Natural killer cell treated with Interleukin-12 subunit alpha and Interleukin-12 subunit beta and Interleukin-15 and Interleukin-18, amount 100 ng/mL, for 72 hours (primary cell): ENCODE data around the gene CNEP1R1. TPM values are rescaled to one million over a fixed set of nuclear protein-coding genes. Genes with fewer than 3 reads are reported as not detected.
A peak's percentile ranks its signal among the peaks of the same experiment; 100 is the strongest.

Source experiments
- ATAC-seq, 2 donors: fragments of 150-1000 bp; cut with Tn5 transposase in 1 of 2; sonication (Bioruptor Pico), chemical (Tn5 transposase) in 1 of 2; 2 replicates each; pipeline ENCODE4 v1.10.0; 2021
- DNase-seq: peaks from one replicate; pipeline ENCODE4 v3.0.0; 2022; ENCODE audit warnings: low spot score
- H3K27ac Mint-ChIP-seq, 2 donors: 1 replicate in 1 of 2; 2 replicates in 1 of 2; pipeline ENCODE4 v1.8.0; 2022; ENCODE audit warnings: mixed read lengths in 2 of 2, mild to moderate bottlenecking in 1 of 2, moderate library complexity in 1 of 2
- H3K27me3 Mint-ChIP-seq, 2 donors: 1 replicate in 1 of 2; 2 replicates in 1 of 2; pipeline ENCODE4 v1.8.0; 2022; ENCODE audit warnings: mixed read lengths in 2 of 2
- H3K36me3 Mint-ChIP-seq: one replicate; pipeline ENCODE4 v1.8.0; 2022; ENCODE audit warnings: mixed read lengths
- H3K4me1 Mint-ChIP-seq, 2 donors: 1 replicate in 1 of 2; 2 replicates in 1 of 2; pipeline ENCODE4 v1.8.0; 2022; ENCODE audit warnings: low read depth in 2 of 2, mixed read lengths in 2 of 2, mild to moderate bottlenecking in 1 of 2
- H3K4me3 Mint-ChIP-seq: one replicate; pipeline ENCODE4 v1.8.0; 2022; ENCODE audit warnings: mixed read lengths
- H3K9me3 Mint-ChIP-seq: 2 replicates; pipeline ENCODE4 v1.8.0; 2022; ENCODE audit warnings: mixed read lengths
- total RNA-seq, 2 donors: library from RNA; stranded (reverse); gene quantifications; one replicate each; pipeline ENCODE4 v1.2.3, GENCODE V29; 2022

Gene CNEP1R1, protein sequence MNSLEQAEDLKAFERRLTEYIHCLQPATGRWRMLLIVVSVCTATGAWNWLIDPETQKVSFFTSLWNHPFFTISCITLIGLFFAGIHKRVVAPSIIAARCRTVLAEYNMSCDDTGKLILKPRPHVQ
- 10 to 100 TPM; 22.1 to 26.6 TPM for total RNA-seq

DNA sequence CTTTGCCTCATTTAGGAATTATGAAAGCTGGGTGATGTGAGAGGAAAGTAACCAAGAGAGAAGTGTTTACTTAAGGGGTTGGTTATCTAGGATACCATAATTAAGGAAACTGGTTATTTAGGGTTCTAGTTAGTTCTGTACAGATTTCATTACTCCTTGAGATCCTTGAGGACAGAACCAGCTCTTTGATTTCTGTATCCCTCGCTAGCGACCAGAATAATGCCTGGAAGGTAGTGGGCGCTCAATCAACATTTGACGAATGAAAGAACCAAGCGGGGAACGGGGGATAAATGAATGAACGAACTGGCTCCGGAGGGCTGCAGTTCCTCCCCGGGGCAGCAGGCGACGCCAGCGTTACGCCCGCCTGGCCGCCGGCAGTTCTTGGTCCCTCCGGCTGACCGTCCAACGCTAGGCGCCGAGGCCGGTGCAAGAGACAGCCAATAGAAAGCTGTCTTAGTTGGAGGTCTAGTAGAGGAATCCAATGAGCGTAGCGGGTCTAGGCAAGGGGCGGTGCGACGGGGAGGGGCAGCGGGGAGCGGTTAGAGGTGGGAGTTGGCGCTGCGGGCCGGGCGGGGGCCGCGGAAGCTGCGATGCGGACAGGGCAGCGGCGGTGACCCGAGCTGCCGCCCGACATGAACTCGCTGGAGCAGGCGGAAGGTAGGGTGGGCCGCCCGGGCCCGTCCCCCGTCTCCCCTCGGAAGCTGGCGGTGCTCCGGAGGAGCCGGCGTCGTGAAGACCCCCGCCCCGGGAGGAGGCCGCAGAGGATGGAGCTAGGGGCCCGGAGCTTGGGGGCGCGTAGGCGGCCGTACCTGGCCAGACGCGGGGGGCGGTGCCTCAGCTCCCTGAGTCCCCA lies at the start of gene CNEP1R1:
CNEP1R1 (plus strand) TSS at position 542 of the 853 bp plus-strand sequence; CDS start at position 633, 91 bp downstream.
- peaks cover 4% of the 10 kb centered on the region for H3K36me3 Mint-ChIP-seq
- H3K4me3 Mint-ChIP-seq: peak within 1 kb of the TSS; percentile 98
- peaks cover 8 to 16% of the 10 kb centered on the region in 2 donors for H3K4me1 Mint-ChIP-seq
- H3K27ac Mint-ChIP-seq: peak within 1 kb of the TSS; percentile 72 to 87
- peak; percentile 100 for ATAC-seq
- DNase-seq: peak; percentile 96
- H3K27me3 Mint-ChIP-seq: peaks cover 10 to 15% of the 10 kb centered on the region in 2 donors
- no peaks in the 10 kb centered on the region for H3K9me3 Mint-ChIP-seq

DNA sequence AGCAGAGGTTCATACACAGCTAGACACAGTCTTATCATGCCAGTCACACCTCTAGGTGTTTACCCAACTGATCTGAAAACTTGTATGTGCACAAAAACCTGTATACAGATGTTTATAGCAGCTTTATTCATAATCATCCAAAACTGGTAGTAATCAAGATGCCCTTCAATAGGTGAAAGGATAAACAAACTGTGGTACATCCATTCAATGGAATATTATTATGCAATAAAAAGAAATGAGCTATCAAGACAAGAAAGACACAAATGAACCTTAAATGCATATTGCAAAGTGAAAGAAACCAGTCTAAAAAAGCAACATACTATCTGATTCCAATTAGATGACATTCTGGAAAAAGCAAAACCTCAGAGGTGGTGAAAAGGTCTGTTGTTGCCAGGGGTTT lies 47.6 kb upstream of the CNEP1R1 start:
- Mint-ChIP-seq H3K27me3 (peaks cover 9 to 18% of the 10 kb centered on the region in 2 donors), H3K4me1 (no peaks in the 10 kb centered on the region), H3K9me3 (no peaks in the 10 kb centered on the region), H3K4me3 (no peak overlapping the region), H3K36me3 (no peaks in the 10 kb centered on the region), H3K27ac (no peak overlapping the region)
- DNase-seq (no peak), ATAC-seq (no peak)

DNA sequence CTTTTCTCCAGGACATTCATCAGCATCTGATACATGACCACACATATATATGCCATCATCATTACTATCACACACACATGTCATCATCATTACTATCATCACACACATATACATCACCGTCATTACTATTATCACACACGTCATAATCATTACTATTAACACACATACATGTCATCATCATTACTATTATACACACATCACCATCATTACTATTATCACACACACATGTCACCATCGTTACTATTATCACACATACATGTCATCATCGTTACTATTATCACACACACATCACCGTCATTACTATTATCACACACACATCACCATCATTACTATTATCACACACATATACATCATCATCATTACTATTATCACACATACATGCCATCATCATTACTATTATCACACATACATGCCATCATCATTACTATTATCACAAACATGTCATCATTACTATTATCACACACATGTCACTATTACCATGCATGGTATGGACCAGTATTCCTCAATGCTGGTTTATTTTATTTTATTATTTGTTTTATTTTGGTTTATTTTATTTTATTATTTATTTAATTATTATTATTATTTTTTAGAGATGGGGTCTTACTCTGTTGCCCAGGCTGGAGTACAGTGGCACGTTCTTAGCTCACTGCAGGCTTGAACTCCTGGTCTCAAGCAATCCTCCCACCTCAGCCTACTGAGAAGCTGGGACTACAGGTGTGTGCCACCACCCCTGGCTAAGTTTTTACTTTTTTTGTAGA lies 46.3 kb upstream of the CNEP1R1 start:
- H3K27me3 Mint-ChIP-seq: peaks cover 2 to 13% of the 10 kb centered on the region in 2 donors
- DNase-seq (no peak), ATAC-seq (no peak)
- H3K27ac Mint-ChIP-seq: no peak overlapping the region
- no peaks in the 10 kb centered on the region for H3K4me1 Mint-ChIP-seq
- no peaks in the 10 kb centered on the region for H3K9me3 Mint-ChIP-seq
- H3K36me3 Mint-ChIP-seq: no peaks in the 10 kb centered on the region
- no peak overlapping the region for H3K4me3 Mint-ChIP-seq

DNA sequence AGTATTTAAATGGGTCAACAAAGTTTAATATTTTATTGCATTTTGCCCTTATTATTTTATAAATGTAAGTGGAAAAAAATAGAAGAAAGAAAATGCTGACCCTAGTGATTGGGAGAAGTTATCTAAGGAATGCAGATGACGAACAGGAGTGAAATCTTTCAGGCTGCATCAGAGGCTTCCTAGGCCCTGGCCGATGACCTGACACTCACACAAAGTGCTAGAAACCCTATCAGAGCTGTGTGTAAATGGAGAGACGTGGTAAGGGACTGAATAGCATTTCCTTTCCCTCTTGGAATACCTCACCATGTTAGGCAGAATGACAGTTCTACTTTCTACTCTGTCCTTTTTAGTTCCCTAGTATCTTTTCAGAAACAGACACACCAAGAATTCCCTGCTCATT lies 44.9 kb upstream of the CNEP1R1 start:
- Mint-ChIP-seq H3K27ac (no peak overlapping the region), H3K9me3 (no peaks in the 10 kb centered on the region), H3K27me3 (peaks cover 2 to 13% of the 10 kb centered on the region in 2 donors), H3K4me3 (no peak overlapping the region), H3K4me1 (no peaks in the 10 kb centered on the region), H3K36me3 (no peaks in the 10 kb centered on the region)
- DNase-seq (no peak), ATAC-seq (no peak)

DNA sequence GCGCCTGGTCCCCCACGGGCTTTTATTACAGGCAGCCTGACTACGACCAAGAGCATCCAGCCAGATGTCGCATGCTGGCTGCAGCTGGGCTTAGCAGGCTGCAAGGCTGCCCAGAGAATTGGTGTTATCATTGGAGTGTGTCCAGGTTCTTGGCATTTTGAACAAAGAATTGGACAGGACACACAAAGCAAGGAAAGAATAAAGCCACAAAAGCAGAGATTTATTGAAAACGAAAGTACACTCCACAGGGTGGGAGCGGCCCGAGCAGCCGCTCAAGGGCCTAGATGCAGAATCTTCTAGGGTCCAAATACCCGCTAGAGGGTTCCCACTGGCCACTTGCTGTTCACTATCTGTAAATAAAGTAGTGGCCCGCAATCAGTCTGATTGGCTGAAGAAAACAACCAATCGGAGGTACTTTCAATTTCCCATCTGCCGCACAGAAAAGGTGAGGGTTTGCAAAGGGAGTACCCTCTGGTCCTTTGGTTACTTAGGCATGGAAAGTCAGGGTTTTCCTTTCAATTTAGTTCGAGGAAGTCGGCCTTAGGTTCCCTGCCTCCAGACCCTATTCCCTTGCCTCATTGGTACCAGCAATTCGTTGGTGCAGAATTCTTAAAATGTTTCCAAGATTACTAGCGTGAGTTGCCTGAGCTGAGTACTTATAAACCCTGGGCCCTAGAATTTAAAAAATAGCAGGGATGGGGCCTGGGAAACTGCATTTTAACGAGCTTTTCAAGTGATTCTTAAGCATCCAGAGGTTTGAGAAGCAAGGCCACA lies 38.5 kb upstream of the CNEP1R1 start:
- H3K4me1 Mint-ChIP-seq: no peaks in the 10 kb centered on the region
- DNase-seq: no peak
- no peak for ATAC-seq
- H3K4me3 Mint-ChIP-seq: no peak overlapping the region
- H3K27me3 Mint-ChIP-seq: peaks cover 6% of the 10 kb centered on the region in 2 donors
- H3K27ac Mint-ChIP-seq: no peak overlapping the region
- no peaks in the 10 kb centered on the region for H3K36me3 Mint-ChIP-seq
- H3K9me3 Mint-ChIP-seq: no peaks in the 10 kb centered on the region

DNA sequence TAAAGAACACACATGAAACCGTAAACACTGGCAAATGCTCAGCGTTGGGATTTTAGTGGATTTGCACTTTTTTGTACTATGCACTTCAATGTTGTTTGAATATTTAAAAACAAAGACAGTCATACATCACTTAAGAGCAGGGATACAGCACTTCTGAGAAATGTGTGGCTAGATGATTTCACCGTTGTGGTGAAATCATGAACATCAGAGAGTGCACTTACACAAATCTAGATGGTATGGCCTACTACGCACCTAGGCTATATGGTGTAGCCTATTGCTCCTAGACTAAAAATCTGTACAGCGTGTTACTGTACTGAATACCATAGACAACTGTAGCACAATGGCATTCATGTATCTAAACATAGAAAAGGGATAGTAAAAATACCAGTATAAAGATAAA lies 37.6 kb upstream of the CNEP1R1 start:
- no peak for ATAC-seq
- Mint-ChIP-seq H3K4me1 (no peaks in the 10 kb centered on the region), H3K27ac (no peak overlapping the region), H3K36me3 (no peaks in the 10 kb centered on the region), H3K4me3 (no peak overlapping the region), H3K9me3 (no peaks in the 10 kb centered on the region), H3K27me3 (peaks cover 0 to 4% of the 10 kb centered on the region in 2 donors)
- DNase-seq: no peak

DNA sequence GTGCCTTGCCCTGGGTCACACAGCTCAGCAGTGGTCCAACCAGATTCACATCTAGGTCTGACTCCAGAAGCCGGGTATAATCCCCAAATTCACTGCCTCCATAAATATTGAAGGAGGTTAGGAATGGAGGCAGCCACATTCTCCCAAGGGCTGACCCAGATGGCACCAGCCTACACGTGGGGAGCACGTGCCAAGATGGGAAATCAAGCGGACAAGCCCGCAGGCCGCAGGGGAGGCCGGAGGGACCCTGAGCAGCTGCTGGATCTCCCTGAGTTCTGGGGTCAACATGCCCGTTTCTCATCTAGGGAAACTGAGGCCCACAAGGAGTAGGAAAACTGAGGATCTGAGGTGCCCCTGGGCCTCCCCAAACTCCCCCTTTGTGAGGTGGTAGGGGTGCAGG lies 32.2 kb upstream of the CNEP1R1 start:
- DNase-seq: no peak

DNA sequence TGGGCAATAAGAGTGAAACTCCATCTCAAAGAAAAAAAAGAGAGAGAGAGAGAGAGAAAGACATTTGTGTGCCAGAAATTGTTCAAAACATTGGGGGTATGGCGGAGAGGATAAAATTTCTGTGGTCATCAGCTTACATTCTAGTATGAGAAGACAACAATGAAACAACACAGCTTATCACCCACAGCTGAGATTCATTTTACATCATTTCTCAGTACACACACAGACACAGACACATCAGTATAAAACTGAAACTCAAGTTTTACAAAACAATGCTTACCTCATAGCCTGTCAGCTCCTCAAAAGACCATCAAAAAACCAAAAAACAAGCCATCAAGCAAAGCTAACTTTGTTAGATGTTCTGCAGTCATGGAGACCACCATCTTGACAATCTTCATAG lies 31.4 kb upstream of the CNEP1R1 start:
- Mint-ChIP-seq H3K9me3 (no peaks in the 10 kb centered on the region), H3K36me3 (no peaks in the 10 kb centered on the region), H3K27ac (no peak overlapping the region), H3K27me3 (peaks cover 12 to 31% of the 10 kb centered on the region in 2 donors), H3K4me3 (no peak overlapping the region), H3K4me1 (no peaks in the 10 kb centered on the region)
- DNase-seq: no peak
- ATAC-seq: peak in 1 of 2 donors; percentile 38

More for the DNA sequence above, 32.2 kb upstream of the CNEP1R1 start:
- no peaks in the 10 kb centered on the region for H3K4me1 Mint-ChIP-seq
- H3K9me3 Mint-ChIP-seq: no peaks in the 10 kb centered on the region
- no peaks in the 10 kb centered on the region for H3K36me3 Mint-ChIP-seq
- peaks cover 12 to 31% of the 10 kb centered on the region in 2 donors for H3K27me3 Mint-ChIP-seq
- no peak for ATAC-seq
- no peak overlapping the region for H3K27ac Mint-ChIP-seq
- H3K4me3 Mint-ChIP-seq: no peak overlapping the region

DNA sequence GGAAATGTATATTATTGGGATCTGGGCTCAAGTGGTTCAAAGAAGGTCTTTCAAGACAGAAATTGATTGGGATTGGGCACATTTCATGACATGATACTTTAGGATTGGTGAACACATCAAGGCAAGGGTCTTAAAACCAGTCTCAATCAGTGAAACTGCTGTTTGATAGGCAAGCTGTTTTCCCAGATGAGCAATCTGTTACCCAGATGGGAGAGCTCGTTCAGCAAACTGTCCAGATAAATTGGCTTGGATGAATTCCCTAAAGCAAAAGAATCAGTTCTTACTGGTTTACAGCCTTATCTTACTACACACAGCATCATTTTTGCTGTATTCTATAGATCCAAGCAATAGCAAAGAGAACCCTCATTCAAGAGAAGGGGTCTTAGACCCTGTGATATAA lies 31.0 kb upstream of the CNEP1R1 start:
- H3K9me3 Mint-ChIP-seq: no peaks in the 10 kb centered on the region
- no peak overlapping the region for H3K27ac Mint-ChIP-seq
- DNase-seq (no peak), ATAC-seq (no peak)
- no peaks in the 10 kb centered on the region for H3K36me3 Mint-ChIP-seq
- no peak overlapping the region for H3K4me3 Mint-ChIP-seq
- H3K4me1 Mint-ChIP-seq: no peaks in the 10 kb centered on the region
- peaks cover 11 to 33% of the 10 kb centered on the region in 2 donors for H3K27me3 Mint-ChIP-seq

DNA sequence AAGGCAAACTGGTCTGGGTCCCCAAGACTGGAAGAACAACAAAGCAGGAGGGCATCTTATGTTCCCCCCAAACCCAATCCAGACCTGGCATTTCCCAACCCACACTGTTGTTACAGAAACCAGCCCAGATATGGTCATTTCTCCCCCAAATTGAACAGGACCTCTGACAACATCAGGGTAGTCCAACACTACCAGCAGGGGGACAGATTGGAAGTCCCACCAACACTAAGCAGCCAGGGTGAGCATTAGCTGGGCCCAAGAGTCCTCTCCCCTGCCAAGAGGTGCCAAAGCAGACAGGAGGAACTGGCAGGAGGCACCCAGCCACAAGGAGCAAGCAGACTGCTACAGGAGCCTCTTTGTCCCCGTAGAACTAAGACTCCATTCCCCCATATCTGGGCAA lies 29.3 kb upstream of the CNEP1R1 start:
- DNase-seq (no peak), ATAC-seq (peak in 1 of 2 donors; percentile 26)
- Mint-ChIP-seq H3K4me1 (no peaks in the 10 kb centered on the region), H3K27ac (no peak overlapping the region), H3K4me3 (no peak overlapping the region), H3K36me3 (no peaks in the 10 kb centered on the region), H3K27me3 (peaks cover 13 to 40% of the 10 kb centered on the region in 2 donors), H3K9me3 (no peaks in the 10 kb centered on the region)

DNA sequence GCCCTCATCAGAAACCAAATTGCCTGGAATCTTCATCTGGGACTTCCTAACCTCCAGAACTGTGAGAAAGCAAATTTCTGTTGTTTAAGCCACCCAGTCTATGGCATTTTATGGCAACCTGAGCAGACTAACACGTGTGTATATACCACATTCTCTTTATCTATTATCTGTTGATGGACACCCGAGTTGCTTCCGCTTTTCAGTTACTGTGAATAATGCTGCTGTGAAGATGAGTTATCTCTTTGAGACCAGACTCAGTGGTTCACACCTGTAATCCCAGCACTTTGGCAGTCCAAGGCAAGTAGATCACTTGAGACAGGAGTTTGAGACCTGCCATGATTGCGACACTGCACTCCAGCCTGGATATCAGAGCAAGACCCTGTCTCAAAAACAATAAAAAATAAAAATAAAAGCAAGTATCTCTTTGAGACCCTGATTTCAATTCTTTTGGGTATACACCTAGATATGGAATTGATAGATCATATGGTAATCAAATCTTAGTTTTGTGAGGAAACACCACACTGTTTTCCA lies 27.2 kb upstream of the CNEP1R1 start:
- no peak overlapping the region for H3K4me3 Mint-ChIP-seq
- DNase-seq (no peak), ATAC-seq (no peak)
- no peak overlapping the region for H3K27ac Mint-ChIP-seq
- peaks cover 20 to 45% of the 10 kb centered on the region in 2 donors for H3K27me3 Mint-ChIP-seq
- H3K36me3 Mint-ChIP-seq: no peaks in the 10 kb centered on the region
- H3K4me1 Mint-ChIP-seq: no peaks in the 10 kb centered on the region
- no peaks in the 10 kb centered on the region for H3K9me3 Mint-ChIP-seq

DNA sequence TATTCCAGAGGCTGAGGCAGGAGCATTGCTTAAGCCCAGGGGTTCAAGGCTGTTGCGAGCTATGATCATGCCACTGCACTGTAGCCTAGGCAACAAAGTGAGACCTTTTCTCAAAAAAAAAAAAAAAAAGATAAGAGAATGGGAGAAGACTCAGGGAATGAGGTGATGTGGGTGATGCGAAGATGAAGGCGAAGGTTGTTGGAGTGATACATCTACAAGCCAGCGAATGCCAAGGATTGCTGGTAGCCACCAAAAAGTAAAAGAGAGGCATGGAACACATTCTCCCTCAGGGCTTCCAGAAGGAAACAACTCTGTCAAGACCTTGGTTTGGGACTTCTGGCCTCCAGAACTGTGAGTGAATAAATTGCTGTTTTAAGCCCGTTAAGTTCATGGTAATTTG lies 26.0 kb upstream of the CNEP1R1 start:
- H3K4me3 Mint-ChIP-seq: no peak overlapping the region
- ATAC-seq (no peak), DNase-seq (no peak)
- no peaks in the 10 kb centered on the region for H3K36me3 Mint-ChIP-seq
- H3K27me3 Mint-ChIP-seq: peaks cover 21 to 41% of the 10 kb centered on the region in 2 donors
- no peaks in the 10 kb centered on the region for H3K4me1 Mint-ChIP-seq
- no peak overlapping the region for H3K27ac Mint-ChIP-seq
- H3K9me3 Mint-ChIP-seq: no peaks in the 10 kb centered on the region

DNA sequence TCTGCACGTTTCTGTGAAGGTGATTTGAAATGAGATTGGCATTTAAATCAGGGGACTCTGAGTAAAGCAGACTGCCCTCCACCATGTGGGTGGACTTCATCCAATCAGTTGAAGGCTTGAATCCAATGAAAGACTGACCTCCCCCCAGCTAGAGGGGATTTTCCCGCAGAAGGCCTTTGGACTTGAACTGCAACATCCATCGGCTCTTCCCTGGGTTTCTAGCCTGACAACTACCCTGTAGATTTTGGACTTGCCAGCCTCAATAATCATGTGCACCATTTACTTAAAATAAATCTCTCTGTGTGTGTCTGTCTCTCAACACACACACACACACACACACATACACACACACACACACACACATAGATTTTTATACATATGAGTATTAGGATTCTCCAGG lies 23.9 kb upstream of the CNEP1R1 start:
- no peak for DNase-seq
- H3K4me1 Mint-ChIP-seq: no peaks in the 10 kb centered on the region
- H3K9me3 Mint-ChIP-seq: no peaks in the 10 kb centered on the region
- peaks cover 23 to 30% of the 10 kb centered on the region in 2 donors for H3K27me3 Mint-ChIP-seq
- ATAC-seq: no peak
- no peaks in the 10 kb centered on the region for H3K36me3 Mint-ChIP-seq
- no peak overlapping the region for H3K4me3 Mint-ChIP-seq
- no peak overlapping the region for H3K27ac Mint-ChIP-seq
